K562 (cell line): Measurements from ENCODE around the gene ZMIZ1.

Experiments
- BRCA1 ChIP-seq, 2 experiments: fragments of 450-650 bp in 1 of 2; sonication (generic) in 1 of 2; formaldehyde crosslinking in 1 of 2; IDR thresholded peaks; 2 replicates each; pipeline versions ENCODE4 v1.5.0 to v1.6.1; 2017 to 2020; ENCODE audit warnings: mild to moderate bottlenecking in 1 of 2, missing genetic modification reagents in 1 of 2
- ESRRA ChIP-seq: fragments of 450-650 bp; IDR thresholded peaks from 2 replicates; pipeline ENCODE4 v1.6.1; 2014; ENCODE audit warnings: low read depth, mild to moderate bottlenecking, moderate library complexity, borderline replicate concordance
- EZH2 ChIP-seq: IDR thresholded peaks from 2 replicates; pipeline ENCODE4 v1.6.1; 2012; ENCODE audit warnings: low read depth, mild to moderate bottlenecking, inconsistent platforms, low read length, borderline replicate concordance
- PRPF4 ChIP-seq: fragments of 200-400 bp; formaldehyde crosslinking; IDR thresholded peaks from one replicate; pipeline ENCODE4 v1.6.1; 2017; ENCODE audit warnings: low read length, low read depth, mild to moderate bottlenecking; ENCODE audit not compliant: insufficient read depth, poor library complexity, severe bottlenecking
- TAF1 ChIP-seq: IDR thresholded peaks from 2 replicates; pipeline ENCODE4 v1.6.1; 2011; ENCODE audit warnings: mild to moderate bottlenecking, low read length, moderate library complexity; ENCODE audit not compliant: insufficient read depth, control insufficient read depth, severe bottlenecking; ENCODE audit errors: extremely low read depth
- TBL1XR1 ChIP-seq, 2 experiments: IDR thresholded peaks; 2 replicates each; pipeline ENCODE4 v1.6.1; 2012; ENCODE audit warnings: improper control_type of control experiment in 2 of 2, low read length in 2 of 2, mild to moderate bottlenecking in 1 of 2
- TCF7L2 ChIP-seq: fragments of 150-350 bp; IDR thresholded peaks from 2 replicates; pipeline ENCODE4 v1.6.1; 2016; ENCODE audit warnings: low read depth, mild to moderate bottlenecking, low read length, moderate library complexity
- ZBTB43 ChIP-seq: sonication (generic); formaldehyde crosslinking; IDR thresholded peaks from 2 replicates; pipeline ENCODE4 v1.8.0; 2023; ENCODE audit warnings: mild to moderate bottlenecking, missing genetic modification reagents
- ZNF280B ChIP-seq: fragments of 250-450 bp; sonication (Bioruptor Pico); IDR thresholded peaks from 2 replicates; pipeline ENCODE4 v1.5.1; 2021; ENCODE audit warnings: mild to moderate bottlenecking

- TF ChIP-seq ZBTB43 (no peak), ESRRA (no peak), BRCA1 (IDR thresholded peaks at IDR 0.05) (no peak), BRCA1 (CRISPR knock-in tag; IDR thresholded peaks at IDR 0.05) (no peak), PRPF4 (no peak), TAF1 (no peak), TBL1XR1 (IDR thresholded peaks at IDR 0.05; ENCODE audit: low read length in 2 of 2) (no peak), EZH2 (no peak), ZNF280B (CRISPR knock-in tag) (no peak), TCF7L2 (no peak)
Measured at GRCh38 chr10:79073784-79074432, 5.1 kb downstream of the ZMIZ1 start.
